ENCODE measurements around the gene SMIM23.

DNA sequence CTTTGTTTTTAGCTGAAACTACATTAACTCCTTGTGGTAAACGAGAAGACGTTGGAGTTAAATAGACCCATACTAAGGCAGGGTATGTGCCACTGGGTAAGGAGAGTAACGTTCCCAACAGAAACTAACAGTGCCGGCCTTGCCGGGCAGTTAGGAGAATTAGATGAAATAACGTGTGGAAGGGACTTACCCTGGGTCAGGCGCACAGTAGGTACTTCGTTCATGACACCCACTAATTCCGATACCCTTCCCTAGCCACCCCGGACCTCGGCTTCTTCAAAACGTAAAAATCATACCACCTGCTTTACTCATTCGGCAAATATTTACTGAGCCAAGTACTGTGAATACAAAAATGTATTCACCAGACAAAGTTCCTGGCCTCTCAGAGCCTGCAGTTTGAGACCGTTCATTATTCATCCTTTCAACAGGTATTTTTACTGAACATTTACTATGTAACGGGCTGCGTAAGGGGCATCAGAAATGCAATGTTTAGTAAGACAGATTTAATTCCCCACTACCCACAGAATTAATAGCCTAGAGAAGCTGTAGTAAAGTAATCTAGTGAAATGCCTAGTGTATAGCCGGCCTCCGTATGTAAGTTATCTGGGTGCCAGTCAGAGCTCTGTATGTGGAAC lies 3.2 kb upstream of the SMIM23 start:
- TF ChIP-seq, protein P1, sequence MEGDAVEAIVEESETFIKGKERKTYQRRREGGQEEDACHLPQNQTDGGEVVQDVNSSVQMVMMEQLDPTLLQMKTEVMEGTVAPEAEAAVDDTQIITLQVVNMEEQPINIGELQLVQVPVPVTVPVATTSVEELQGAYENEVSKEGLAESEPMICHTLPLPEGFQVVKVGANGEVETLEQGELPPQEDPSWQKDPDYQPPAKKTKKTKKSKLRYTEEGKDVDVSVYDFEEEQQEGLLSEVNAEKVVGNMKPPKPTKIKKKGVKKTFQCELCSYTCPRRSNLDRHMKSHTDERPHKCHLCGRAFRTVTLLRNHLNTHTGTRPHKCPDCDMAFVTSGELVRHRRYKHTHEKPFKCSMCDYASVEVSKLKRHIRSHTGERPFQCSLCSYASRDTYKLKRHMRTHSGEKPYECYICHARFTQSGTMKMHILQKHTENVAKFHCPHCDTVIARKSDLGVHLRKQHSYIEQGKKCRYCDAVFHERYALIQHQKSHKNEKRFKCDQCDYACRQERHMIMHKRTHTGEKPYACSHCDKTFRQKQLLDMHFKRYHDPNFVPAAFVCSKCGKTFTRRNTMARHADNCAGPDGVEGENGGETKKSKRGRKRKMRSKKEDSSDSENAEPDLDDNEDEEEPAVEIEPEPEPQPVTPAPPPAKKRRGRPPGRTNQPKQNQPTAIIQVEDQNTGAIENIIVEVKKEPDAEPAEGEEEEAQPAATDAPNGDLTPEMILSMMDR (IDR thresholded peaks at IDR 0.05) = no peak
- no peak for TF ChIP-seq POLR2A (IDR thresholded peaks at IDR 0.05)

Measured in gastroesophageal sphincter (tissue), 3 donors.